Cerebellar nuclear complex (tissue), 1 donor: ENCODE results near the gene PATJ.
"Not testable (repeated sequence)": the region's sequence is repeated elsewhere in the genome, so short reads cannot be mapped to it uniquely, and the experiment has no call there.

Source experiments
- DNase-seq, 2 experiments: peaks; one replicate each; lab custom pipeline; 2025; lab: John Stamatoyannopoulos, UW

The PATJ gene

GRCh38 chr1:61741711-61742619 is at the start of gene PATJ:
PATJ (plus strand) TSS chr1:61742480; CDS start chr1:61762893, 20,413 bp downstream.
- DNase-seq = peak in 1 of 2 experiments; percentile 31

GRCh38 chr1:61699911-61700851 is 42.1 kb upstream of the PATJ start:
- no peak for DNase-seq

DNA sequence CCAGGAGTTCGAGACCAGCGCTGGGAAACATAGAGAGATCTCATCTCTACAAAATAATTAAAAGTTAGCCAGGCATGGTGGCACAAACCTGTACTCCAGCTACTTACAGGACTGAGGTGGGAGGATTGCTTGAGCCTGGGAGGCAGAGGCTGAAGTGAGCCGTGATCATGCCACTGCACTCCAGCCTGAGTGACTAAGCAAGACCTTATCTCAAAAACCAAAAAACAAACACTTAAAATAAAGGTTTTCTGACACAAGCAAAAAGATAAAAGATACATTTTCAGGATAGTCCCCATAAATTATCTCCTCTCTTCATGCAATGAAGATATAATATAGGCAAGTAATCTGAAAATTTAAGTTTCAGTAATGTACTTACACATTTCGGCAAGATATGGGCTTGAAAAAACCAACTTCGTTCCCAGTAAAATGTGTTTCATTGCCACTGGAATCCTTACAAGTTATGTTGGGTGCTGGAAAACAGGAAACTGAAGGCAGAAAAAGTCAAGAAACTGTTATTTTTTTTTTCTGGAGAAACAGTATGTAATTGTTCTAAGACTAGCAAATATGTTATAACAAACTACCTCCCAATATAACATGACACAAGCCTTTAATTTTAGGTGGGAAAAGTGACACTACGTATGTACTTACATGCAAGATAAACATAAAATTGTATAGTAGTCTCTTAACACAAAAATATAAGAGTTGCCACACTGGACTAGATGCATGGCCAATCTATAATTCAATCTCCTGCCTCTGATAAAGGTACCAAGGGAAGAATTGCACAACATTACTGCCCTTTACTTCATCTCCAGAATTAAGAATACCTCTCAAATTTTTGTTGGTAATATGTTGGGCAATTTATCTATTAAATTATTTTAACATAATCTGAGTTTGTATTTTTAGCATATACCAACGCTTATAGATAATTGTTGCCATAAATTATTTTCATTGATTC is 33.0 kb upstream of the PATJ start:
- no peak for DNase-seq

DNA sequence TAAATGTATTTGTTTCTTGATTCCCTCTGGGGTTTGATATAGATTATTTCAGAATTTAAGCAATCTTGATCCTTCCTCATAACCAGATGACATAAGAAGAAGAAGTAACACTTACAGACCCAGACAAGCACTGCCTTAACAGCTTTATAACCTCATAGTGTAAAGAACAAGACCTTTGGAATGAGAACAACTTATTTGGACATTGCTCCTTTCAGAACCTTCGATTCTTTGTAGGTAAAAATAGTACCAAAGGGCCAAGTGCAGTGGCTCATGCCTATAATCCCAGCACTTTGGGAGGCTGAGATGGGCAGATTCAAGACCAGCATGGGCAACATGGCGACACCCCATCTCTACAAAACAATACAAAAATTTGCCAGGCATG is 32.4 kb upstream of the PATJ start:
- no peak for DNase-seq

DNA sequence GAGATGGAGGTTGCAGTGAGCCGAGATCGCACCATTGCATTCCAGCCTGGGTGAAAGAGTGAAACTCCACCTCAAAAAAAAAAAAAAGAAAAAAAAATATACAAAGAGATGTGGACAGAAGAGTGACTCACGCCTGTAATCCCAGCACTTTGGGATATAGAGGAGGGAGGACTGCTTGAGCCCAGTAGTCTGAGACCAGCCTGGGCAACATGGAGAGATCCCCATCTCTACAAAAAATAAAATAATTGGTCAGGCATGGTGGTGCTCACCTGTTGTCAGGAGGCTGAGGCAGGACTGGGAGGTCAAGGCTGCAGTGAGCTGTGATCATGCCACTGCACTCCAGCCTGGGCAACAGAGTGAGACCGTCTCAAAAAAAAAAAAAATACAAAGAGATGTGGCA is 31.0 kb upstream of the PATJ start:
- DNase-seq = not testable (repeated sequence)

DNA sequence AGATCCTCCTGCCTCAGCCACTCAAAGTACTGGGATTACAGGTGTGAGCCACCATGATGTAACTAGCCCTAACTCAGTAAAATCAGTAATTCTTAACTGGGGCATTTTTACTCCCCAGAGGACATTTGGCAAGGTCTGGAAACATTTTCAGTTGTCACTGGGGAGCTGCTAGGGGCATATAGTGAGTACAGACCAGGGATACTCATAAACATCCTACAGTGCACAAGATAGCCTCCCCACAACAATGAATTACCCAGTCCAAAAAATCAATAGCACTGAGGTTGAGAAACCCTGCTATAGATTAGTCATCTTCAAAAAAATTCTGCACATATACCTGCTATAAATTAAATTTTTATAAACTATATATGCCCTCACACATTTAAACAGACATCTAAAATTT is 30.3 kb upstream of the PATJ start:
- DNase-seq = no peak

DNA sequence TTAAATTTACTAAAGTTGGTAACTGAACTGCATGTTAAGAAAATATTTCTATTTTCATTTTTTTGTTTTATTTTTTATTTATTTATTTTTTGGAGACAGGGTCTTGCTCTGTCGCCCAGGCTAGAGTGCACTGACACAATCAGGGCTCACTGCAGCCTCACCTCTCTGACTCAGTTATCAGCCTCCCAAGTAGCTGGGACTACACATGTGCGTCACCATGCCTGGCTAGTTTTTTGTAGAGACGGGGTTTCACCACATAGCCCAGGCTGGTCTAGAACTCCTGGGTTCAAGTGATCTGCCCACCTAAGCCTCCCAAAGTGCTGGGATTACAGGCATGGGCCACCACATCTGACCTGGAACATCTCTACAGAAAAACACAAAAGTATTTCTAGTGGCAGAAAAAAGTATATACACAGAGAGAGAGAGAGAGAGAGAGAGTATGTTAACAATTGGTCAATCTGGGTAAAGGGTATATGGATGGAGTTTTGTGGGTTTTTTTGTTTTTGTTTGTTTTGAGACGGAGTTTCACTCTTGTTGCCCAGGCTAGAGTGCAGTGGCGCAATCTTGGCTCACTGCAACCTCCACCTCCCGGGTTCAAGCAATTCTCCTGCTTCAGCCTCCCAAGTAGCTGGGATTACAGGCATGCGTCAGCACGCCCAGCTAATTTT is 23.1 kb upstream of the PATJ start:
- DNase-seq = not testable (repeated sequence)

GRCh38 chr1:61724506-61724812 is 17.8 kb upstream of the PATJ start:
- DNase-seq = no peak

DNA sequence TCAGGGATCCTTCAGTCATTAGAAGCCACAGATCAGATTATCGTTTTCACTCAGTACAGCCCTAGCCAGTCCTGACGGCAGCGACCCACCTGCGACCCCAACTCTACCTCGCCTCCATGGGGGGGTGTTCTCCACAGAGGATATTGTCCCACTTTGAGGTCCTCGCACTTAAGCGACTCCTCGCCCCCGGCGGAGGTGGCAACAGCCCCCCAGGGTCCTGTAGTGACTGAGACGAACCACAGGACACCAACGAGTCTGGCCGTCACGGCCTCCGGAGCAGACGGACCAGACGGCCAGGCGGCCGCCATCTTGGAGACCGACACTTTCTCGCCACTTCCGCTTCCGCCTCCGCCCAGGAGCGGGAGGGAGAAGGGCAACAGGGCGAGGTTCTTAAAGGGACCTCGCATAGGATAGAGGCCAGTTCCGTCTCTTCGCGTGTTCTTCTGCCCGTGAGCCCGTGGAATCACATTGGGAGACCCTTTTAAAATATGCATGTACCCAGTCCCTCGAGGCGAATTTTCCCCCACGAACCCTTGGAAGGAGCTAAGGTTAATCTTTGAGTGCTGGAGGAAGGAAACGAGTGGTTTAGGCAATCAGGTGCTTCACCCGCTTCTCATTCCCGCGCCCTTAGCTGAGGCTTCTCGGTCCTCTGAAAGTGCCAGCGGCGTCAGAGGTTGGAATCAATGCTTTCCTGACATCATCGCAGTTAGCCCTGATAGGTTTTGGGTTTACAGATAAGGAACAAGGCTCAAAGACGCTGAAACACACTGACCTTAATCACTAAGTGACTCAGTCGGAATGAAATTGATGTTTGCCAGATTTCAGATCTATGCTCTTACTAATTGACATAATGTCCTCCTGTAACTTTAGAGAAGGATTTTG is 17.2 kb upstream of the PATJ start, which contains the start of gene TM2D1:
TSS of gene TM2D1 (minus strand) at position 329 of the 882 bp plus-strand sequence. CDS start at position 308, 21 bp downstream.
- peak; percentile 39 to 75 for DNase-seq

DNA sequence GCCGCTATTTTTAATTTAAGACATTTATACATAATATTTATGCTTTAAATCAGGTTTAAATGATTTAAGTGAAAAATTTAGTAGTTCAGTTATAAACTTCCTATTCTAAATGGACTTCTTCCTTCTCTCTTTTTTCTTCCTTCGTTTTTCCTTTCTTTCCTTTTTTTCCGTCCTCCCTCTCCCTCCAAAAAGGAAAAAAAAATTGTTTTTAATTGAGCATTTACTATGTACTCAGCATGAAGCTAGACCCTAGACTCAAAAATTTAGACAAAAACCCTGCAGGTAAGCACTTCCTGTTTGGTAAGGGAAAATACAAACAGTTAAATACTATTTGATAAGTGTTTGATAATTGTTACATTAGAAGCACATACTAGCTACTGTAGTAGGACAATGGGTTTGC is 14.7 kb upstream of the PATJ start:
- DNase-seq = no peak

GRCh38 chr1:61730679-61731078 is 11.6 kb upstream of the PATJ start:
- DNase-seq = not testable (repeated sequence)

GRCh38 chr1:61732726-61733125 is 9.6 kb upstream of the PATJ start:
- no peak for DNase-seq

DNA sequence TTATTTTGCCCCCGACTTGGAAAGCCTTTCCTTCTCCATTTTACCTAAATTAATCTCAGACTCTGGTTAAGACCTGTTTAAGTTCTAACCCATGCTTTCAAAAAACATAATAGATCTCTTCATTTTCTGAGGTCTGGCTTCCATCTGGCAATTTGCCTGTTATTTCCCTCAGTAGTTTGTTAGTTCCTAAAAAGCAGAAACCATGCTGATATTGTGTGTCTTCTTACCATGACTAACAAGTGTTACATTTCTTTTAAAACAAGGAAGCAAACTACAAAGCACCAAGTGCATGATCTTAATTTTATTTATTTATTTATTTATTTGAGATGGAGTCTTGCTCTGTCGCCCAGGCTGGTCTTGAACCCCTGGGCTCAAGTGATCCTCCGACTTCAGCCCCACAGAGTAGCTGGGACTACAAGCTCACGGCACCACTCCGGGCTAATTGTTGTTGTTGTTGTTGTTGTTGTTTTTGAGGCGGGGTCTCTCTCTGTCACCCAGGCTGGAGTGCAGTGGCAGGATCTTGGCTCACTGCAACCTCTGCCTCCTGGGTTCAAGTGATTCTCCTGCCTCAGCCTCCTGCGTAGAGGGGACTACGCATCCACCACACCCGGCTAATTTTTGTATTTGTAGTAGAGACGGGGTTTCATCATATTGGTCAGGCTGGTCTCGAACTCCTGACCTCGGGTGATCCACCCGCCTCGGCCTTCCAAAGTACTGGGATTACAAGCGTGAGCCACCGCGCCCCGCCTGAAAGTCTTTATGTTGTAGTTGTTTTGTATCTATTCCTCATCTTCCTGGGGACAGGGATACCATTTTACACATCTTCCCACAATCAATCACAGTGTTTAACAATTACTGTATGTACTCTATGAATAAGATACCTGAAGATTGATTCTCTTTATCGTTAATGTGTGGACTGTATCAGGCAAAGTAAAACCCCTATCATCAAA is 1.3 kb upstream of the PATJ start:
- DNase-seq = no peak

DNA sequence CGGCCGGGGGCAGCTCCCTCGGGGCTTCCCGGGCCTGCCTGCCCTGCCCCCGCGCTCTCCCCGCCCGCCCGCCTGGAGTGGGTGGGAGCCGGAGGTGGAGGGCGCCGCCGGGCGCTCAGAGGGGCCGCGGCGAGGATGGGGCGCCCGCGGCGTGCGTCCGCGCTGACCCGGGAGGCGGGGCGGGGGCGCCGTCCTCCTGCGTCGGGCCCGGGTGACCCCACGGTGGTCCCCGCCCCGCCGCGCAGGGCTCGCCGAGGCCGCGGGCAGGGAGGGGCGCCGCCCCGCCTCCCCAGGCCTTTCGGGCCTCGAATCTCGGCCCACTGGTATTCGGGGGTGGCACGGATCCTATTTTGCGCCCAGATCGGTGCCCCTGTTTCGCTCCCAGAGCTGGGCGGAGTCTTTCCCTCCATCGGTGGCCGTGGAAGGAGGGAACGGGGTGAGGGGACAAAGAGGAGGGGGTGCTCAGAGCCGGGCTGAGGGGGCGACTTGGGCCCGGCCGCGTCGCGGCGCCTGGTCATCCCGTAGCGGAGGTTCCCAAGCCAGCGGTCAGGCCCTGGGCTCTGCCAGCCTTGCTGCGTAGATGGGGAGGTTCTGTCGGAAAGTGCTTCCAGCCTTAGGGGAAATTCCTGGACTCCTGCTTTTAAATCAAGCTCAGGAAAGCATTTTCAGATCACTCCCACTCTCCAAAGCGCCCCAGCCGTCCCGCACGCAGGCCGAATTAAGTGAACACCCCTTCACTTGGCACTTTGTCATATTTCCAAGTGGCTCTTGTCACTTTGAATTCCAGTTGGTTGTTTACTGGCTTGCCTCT is 545 bp downstream of the PATJ start:
- DNase-seq = no peak

- no peak for DNase-seq
Measured at GRCh38 chr1:61743431-61743705, 1.1 kb downstream of the PATJ start.

- DNase-seq = no peak
Measured at GRCh38 chr1:61743716-61744580, 1.7 kb downstream of the PATJ start.

GRCh38 chr1:61746813-61747212 is 4.5 kb downstream of the PATJ start:
- no peak for DNase-seq
